Measurements from ENCODE around the gene MCCC1.

The MCCC1 gene

DNA sequence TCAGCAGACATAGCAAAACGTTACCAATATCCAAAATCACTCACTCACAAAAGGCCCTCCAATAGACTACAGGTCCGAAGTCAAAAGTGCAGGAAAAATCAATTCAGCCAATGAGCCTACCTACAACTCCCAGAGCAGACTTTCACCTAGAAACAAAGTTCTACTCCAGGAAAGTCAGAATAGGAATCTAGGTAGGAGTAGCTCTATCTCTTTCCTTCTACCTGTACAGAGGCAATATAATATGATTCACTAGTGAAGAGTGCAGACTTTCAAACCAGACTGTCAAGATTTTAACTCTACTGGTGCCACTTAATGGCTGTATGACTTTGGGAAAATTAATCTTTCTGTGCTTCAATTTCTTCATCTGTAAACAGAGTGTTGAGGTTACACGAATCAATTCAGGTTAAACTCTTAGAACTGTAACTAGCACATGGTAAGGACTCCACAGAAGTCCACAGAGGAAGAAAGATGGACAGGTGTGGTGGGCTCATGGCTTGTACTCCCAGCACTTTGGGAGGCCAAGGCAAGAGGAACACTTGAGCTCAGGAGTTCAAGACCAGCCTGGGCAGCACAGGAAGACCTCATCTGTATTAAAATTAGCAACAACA, 128.4 kb downstream of the MCCC1 start:
- Mint-ChIP-seq H3K36me3 (no peaks in the 10 kb centered on the region), H3K9me3 (ENCODE audit: low read depth) (no peaks in the 10 kb centered on the region), H3K4me3 (no peak overlapping the region), H3K27me3 (no peaks in the 10 kb centered on the region), H3K27ac (peak overlapping the region; percentile 54), H3K4me1 (ENCODE audit: low read depth) (peaks cover 55% of the 10 kb centered on the region)

DNA sequence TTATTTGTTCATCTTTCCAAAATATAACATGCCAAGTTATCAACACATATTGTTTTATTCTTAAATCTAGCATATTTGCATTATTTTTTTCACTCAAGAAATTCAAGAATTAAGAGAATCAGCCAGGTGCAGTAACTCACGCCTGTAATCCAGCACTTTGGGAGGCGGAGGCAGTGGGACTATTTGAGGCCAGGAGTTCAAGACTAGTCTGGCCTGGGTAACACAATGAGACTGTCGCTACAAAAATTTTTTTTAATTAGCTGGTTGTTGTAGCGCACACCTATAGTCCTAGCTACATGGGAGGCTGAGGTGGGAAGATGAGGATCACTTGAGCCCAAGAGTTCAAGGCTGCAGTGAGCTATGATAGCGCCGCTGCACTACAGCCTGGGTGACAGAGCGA, 129.4 kb downstream of the MCCC1 start:
- H3K4me3 Mint-ChIP-seq, result no peak overlapping the region
- H3K4me1 Mint-ChIP-seq (ENCODE audit: low read depth), result peaks cover 61% of the 10 kb centered on the region
- H3K9me3 Mint-ChIP-seq (ENCODE audit: low read depth), result no peaks in the 10 kb centered on the region
- H3K27ac Mint-ChIP-seq, result no peak overlapping the region
- H3K27me3 Mint-ChIP-seq, result no peaks in the 10 kb centered on the region
- H3K36me3 Mint-ChIP-seq, result no peaks in the 10 kb centered on the region

DNA sequence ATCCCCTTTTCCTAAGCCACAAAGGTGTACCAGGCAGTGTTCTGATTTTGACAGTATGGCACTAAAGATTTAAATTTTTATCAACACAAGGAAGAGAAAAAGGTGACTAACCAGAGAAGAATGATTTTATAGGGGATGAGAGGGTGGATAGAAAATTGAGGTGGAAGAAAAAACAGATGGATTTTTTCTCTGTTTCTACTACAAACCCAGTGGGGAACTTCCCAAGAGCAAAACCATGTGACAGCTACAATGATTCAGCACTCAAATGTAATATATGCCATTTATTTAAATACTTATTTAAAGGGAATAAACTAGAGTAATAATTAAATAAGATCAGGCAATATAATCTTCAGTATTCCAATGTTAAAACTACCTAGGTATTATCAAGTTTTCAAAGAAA, 130.0 kb downstream of the MCCC1 start:
- H3K27ac Mint-ChIP-seq, result peak overlapping the region; percentile 47
- no peaks in the 10 kb centered on the region for H3K9me3 Mint-ChIP-seq (ENCODE audit: low read depth)
- no peaks in the 10 kb centered on the region for H3K27me3 Mint-ChIP-seq
- no peaks in the 10 kb centered on the region for H3K36me3 Mint-ChIP-seq
- peaks cover 62% of the 10 kb centered on the region for H3K4me1 Mint-ChIP-seq (ENCODE audit: low read depth)
- no peak overlapping the region for H3K4me3 Mint-ChIP-seq

DNA sequence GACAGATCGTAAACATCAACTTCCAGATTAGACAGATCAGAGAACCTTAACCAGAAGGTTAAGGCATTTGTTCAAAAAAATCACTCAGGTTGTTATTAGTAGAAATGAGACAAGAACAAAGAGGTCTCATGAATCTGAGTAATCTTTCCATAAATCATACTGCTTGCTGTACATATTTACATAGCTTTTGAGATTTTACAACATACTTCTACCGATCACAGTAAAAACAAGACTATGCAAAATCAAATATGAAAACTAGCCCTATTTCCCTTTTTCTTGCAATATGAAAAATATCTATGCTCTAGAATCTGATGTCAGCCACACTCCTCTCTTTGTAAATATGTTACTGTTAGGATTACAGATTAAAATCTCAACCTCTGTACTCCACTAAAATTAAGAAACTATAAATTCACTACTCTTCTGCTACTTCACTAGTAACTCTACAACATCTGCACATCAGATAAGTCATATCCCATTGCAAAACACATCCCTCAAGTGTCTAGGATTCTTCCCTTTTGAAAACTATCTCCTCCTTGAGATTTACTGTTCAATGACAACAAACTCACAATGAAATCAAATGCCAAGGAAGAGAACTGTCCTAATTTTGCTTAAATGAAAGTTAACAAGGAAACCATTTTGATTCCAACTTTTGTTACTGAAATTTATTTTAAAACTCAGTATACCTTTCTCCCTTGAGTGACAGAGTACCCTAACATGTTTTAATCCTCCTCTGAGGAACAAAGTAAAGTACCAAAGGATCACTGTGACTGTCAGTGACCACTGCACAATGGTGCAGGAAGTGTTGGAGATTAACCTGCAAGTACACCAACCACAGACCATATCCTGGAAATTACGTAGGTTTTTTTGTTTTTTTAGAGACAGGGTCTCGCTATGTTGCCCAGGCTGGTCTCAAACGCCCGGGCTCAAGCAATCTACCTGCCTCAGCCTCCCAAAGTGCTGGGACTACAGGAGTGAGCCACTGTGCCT, 131.8 kb downstream of the MCCC1 start:
- no peaks in the 10 kb centered on the region for H3K27me3 Mint-ChIP-seq
- H3K9me3 Mint-ChIP-seq (ENCODE audit: low read depth), result no peaks in the 10 kb centered on the region
- peaks cover 2% of the 10 kb centered on the region for H3K36me3 Mint-ChIP-seq
- H3K27ac Mint-ChIP-seq, result peak overlapping the region; percentile 16
- H3K4me1 Mint-ChIP-seq (ENCODE audit: low read depth), result peaks cover 63% of the 10 kb centered on the region
- peak overlapping the region; percentile 17 for H3K4me3 Mint-ChIP-seq

DNA sequence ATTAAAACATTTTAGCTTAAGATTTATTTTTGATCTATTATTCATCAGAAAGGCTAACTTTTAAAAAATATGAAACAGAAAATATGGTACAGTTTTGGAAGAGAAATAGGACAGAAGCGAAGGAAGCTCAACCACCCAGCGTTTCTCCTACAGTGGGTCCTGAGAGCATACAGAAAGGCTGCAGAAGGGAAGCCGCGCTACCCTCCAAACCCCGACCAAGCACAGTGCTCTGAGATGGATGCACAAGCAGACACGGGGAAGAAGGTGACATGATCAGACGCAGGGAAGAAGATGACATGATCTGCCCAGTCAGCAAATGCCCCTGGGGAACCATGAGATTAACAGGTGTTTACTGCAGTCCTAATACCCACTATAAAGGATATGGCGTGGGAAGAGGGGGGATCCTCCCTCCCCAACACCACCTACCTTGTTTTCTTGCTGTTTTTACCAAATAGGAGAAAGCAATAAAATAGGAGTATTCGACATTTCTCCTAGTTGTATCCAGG, 133.4 kb downstream of the MCCC1 start:
- Mint-ChIP-seq H3K27me3 (no peaks in the 10 kb centered on the region), H3K36me3 (peaks cover 5% of the 10 kb centered on the region), H3K4me1 (ENCODE audit: low read depth) (peaks cover 51% of the 10 kb centered on the region)

More for the DNA sequence above, 133.4 kb downstream of the MCCC1 start:
- H3K9me3 Mint-ChIP-seq (ENCODE audit: low read depth), result no peaks in the 10 kb centered on the region
- peak overlapping the region; percentile 23 for H3K27ac Mint-ChIP-seq
- no peak overlapping the region for H3K4me3 Mint-ChIP-seq
